IPS-18c (cell line): ENCODE results near the gene CACNA1S.

Experiments
- H3K4me3 ChIP-seq: 2 replicates; pipeline ENCODE4 v1.7.0; 2013; ENCODE audit warnings: low read depth, mild to moderate bottlenecking, low read length, moderate library complexity; ENCODE audit not compliant: insufficient read depth
- H3K9me3 ChIP-seq: one replicate; pipeline ENCODE4 v1.6.1; 2013; ENCODE audit warnings: mild to moderate bottlenecking, low read length, moderate library complexity; ENCODE audit not compliant: control insufficient read depth, insufficient read depth

CACNA1S gene

DNA sequence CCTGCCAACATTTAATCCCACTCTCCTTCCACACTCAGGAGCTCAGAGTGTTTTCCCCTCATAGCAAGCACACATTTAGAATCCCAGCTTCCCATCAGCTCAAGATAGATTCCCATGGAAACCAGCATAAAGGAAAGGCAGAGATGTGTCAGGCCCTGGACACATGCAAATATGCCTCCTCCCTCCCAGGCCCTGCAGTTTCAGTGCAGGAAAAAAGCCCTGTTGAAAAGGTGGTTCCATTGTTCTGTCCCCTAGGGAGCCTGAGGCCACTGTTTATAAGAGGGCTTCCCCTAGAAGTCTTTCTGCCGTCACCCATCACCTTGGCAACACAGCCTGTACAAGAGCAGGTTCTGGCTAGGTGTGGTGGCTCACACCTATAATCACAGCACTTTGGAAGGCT, 3.6 kb downstream of the CACNA1S start:
- Histone ChIP-seq H3K9me3 (no peaks in the 10 kb centered on the region), H3K4me3 (no peak overlapping the region)

DNA sequence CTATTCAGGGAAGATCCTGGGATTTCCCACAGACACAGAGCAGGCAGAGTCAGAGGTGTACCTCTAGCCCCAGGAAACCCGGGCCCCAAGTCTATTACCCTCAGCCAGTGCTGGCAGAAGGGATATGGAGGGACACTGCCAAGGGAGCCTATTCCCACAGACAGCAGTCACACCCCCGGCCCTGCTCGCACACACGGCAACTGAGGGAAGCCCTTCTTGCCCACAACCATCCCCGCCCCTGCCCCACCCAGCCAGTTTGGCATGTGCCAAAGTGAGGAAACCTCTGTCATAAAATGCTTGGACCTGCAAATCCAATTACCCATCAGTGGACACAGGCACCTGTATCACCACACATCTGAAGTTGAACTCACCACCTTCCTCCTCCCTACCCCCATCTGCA, 6.5 kb downstream of the CACNA1S start:
- H3K9me3 ChIP-seq = no peaks in the 10 kb centered on the region
- no peak overlapping the region for H3K4me3 ChIP-seq

DNA sequence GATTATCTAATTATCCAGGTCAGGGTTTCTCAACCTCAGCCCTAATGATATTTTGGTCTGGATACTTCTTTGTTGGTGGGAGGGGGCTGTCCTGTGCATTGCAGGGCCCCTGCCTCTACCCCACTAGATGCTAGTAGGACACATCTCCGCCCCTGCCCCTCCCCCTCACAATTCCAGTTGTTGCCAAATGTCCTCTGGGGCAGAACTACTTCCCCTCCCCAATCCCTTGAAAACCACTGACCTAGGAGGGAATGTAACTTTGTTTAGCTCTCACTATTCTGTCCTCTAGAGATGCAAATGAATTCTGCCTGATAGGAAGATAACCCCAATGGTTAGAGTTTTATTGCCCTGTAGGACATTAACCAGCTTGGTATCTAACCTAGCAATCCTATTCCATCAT, 8.1 kb downstream of the CACNA1S start:
- no peaks in the 10 kb centered on the region for H3K9me3 ChIP-seq

DNA sequence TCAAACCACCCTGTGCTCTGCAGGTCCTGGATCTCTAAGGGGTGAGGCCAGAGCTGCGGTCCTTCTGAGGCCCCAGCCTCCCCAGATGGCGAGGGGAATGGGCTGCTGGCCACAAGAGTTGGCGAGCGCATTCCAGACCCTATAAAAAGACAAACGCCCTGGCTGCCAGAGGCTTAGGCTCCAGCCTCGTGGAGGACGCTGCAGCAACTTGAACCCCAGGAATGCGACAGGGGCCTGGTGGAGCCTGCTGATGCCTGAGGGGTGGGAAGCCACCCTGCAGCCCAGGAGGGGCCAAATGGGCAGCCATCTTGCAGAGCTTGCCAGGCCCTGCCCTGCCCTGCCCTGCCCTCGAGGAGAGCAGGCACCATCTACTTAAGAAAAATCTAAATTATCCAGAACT, 8.6 kb downstream of the CACNA1S start:
- Histone ChIP-seq H3K4me3 (no peak overlapping the region), H3K9me3 (no peaks in the 10 kb centered on the region)

More for the DNA sequence above, 8.1 kb downstream of the CACNA1S start:
- H3K4me3 ChIP-seq = no peak overlapping the region

DNA sequence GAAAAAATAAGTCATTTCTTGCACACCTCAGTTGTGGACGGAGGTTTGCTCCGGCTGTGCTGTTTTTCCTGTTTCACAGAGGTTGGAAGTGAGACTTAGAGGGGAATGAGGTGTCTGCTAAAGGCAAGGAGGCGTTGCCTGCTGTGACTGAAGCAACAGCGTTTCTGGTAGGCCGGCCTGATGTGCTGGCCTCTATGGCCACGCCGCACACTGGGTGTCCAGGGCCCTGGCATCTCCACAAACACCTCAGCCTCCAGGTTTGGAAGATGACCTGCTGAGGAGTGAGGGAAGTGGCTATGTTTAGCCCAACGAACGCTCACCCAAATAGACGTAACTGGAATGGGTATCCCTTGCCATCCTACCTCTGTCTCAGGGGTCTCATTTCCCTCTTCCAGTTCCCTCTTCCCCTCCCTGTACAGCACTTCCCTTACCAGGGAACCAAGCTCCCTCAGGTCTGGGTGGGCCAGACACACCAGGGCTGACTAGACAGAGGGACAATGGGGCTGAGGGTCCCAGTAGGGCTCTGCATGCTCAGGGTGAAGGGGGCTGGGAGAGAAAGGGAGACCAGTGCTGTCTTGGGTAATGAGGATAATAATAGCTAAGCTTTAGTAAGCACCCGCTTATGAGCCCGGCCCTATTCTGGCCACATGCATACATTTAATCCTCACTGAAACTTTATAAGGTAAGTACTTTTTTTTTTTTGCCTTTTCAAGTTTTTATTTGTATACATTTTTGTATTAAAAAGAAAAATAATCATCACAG, 11.9 kb downstream of the CACNA1S start:
- no peaks in the 10 kb centered on the region for H3K9me3 ChIP-seq
- no peak overlapping the region for H3K4me3 ChIP-seq

DNA sequence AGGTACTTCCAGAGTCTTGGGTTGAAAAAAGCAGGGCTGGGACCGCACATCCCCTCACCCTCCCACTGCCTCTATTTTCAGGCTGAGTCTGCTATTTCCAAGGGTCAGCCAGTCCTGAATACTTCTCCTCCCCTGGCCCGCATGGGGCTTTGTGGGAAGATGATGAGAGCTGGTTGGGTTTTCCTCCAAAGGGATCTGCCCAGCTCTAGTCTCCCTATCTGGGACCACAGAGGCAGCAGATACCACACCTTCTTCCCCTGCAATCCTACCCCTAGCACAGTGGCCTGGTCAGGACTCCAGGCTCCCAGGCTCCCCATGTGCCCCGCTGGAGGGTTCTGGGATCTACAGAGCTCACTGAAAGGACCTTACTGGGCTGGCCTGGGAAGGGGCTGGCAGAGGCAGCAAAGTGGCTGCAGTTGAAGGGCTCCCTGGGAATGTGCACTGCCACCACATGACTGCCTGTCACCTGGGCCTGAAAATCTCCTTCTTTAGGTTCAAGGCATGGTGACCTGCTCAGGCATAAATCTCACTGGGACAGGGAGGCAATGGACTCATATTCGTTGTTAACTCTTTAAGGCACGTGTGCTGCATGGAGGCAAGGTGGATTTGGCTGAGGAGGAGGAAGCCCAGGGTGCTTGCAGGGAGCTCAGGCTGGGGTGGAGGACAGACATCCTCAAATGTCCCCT, 13.1 kb downstream of the CACNA1S start:
- Histone ChIP-seq H3K4me3 (no peak overlapping the region), H3K9me3 (no peaks in the 10 kb centered on the region)

DNA sequence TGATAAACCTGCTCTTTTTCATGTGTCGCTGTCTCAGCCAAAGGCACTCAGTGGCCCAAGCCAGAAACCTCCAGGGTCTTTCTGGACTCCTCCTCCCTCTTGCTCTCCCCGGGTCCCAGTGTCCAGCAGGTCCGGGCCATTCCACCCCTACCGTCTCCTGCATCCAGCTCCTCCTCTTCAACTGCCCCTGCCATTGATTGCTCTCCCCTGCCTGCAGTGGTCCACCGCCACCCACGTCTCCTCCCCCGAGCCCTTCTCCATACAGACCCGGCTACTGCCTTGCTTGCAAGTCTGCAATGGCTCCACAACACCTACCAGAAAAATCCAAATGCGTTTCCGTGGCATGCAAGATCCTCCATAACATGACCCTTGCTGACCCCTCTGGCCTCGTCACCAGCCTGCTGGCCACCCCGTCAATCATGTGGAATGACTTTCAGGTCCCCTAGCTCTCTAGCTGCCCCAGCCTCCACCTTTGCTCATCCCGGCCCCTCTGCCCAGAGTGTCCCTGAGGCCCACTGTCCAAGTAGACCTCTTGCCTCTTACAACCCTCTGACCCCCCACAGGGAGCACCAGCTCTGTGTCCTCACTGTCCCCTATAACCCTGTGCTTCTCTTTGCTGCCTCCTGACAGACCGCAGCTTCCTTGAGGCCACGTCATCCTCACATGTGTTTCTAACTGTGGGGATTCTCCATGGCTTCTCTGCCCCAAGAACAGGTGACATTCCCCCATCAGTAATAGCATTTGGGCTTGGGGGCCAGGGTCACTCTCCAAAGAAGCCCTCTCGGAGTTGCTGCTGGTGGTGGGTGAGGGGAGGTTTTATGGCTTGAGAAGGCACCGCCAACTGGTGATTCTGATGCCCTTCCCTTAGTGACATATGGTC, 15.0 kb downstream of the CACNA1S start:
- no peaks in the 10 kb centered on the region for H3K9me3 ChIP-seq
- H3K4me3 ChIP-seq = no peak overlapping the region

DNA sequence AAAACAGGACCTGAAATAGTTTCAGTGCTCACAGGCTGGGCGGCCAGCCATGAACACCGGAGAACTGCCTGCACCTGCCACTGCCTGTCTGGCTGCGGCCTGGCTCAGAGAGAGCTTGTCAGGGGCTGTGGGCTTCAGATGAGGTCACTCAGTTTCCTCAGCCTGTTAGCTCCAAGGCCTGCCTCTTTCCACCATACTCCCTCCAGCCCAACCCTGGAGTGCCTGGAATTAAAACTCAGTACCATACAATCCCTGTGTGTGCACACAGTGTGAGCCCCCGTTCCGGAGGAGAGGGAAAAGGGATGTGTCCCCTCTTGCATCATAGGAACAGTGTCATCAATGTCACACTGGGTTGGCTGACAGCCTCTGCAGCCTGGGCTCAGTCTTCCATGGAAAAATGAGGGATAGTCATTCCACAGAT, 16.2 kb downstream of the CACNA1S start:
- no peak overlapping the region for H3K4me3 ChIP-seq

DNA sequence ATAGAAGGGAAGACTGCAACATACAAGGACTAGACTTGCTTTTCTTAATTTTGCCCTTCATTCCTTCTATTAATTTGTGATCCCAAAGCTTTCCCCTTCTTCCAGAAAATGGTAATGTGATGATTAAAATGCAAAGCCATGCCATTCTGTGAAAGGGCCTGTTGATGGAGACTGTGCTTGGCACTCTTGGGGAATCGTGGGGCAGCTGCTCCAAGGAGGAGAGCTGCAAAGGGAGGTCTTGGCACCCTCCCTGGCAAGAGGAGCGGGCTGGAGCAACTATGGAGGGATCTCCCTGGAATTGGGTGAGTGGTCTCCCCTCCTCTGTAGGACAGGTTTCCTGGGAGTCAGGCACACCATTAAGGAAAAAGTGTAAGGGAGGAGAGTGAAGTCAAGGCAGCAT, 16.6 kb downstream of the CACNA1S start:
- no peak overlapping the region for H3K4me3 ChIP-seq

More for the DNA sequence above, 16.2 kb downstream of the CACNA1S start:
- H3K9me3 ChIP-seq = no peaks in the 10 kb centered on the region

DNA sequence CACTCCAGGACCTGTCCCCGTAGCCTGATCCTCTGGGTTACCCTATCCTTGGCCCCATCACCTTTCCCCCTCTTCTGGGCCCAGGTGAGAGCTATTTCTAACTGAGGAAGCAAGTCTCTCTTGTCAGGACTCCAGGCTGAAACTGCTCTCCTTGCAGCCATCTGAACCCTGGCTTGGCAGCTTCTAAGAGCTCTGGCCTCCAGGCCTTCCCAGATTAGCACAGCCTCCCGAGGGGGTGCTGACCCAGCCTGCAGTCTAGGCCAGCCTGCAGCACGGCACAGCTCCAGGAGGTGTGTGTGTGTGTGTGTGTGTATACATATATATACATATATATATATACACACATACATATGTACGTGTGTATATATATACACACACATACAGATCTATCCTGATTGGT, 17.4 kb downstream of the CACNA1S start:
- Histone ChIP-seq H3K4me3 (no peak overlapping the region), H3K9me3 (no peaks in the 10 kb centered on the region)

More for the DNA sequence above, 16.6 kb downstream of the CACNA1S start:
- H3K9me3 ChIP-seq = no peaks in the 10 kb centered on the region

DNA sequence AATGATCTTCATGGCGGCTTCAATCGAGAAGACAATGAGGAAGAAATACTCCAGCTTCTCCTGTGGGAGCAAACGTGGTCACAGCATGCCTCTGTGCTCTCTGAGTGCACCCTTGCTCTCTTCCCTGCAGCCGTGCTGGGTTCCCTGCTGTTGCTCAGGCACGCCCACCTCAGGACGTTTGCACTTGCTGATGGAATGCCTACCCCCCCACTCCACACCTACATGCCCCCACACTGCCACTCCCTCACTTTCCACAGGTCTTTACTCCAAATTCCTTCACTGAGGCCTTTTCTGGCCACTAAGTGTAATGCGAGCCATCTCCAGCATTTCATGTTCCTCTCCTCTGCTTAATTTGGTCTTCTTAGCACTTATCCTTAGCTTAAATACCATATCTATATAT, 18.3 kb downstream of the CACNA1S start:
- no peaks in the 10 kb centered on the region for H3K9me3 ChIP-seq
- H3K4me3 ChIP-seq = no peak overlapping the region

DNA sequence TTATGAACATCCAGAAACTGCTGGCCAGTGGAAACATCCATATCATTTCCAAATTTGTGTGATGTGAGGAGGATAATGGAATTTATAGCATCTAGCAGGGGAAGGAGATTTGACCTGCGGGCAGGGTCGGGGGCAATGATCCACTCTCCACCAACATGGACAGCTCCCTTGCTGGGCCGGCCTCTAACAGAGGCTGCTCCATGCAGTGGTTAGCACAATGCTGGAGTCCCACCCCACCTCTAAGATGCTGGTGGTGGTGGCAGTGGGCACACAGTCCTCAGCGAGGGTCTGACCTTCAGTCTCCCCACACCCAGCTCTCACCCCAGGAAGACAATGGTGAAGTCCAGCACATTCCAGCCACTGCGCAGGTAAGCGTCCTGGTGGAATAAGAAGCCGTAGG, 18.7 kb downstream of the CACNA1S start:
- Histone ChIP-seq H3K9me3 (no peaks in the 10 kb centered on the region), H3K4me3 (no peak overlapping the region)

DNA sequence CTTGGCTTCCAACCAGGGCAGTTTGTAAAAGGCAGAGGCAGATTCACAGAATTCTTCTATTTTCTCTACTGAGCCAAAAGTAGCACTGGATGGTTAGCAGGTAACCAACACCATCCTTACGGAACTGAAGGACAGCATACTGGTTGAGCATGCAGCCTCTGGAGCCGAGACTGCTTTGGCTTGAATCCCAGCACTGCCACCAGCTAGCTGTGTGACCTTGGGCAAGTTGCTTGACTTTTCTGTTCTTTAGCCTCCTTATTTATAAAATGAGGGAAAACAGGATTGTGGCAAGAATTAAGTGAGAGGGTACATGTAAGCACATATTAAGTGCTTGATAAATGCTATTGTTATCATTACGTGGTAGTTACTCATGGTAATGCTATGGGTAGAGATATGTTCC, 19.5 kb downstream of the CACNA1S start:
- Histone ChIP-seq H3K4me3 (no peak overlapping the region), H3K9me3 (no peaks in the 10 kb centered on the region)

DNA sequence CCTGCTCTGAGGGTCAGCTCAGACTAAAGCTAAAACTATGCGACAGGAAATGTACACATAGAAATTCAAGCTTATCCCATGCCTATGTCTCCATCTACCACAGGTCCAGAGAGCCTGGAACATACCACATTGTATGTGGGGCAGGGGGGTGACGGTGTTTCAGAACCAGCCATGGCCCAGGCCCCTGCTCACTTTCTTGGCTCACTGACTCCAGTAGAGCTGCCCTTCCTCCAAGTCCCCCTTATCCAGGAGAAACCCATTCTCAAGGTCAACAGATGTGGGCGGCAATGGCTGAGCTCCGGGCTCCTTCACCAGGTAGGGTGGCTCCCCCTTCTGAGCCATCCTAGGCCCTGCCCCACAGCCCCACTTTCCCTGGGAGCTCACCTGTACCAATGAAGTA, 21.0 kb downstream of the CACNA1S start:
- Histone ChIP-seq H3K4me3 (no peak overlapping the region), H3K9me3 (no peaks in the 10 kb centered on the region)

DNA sequence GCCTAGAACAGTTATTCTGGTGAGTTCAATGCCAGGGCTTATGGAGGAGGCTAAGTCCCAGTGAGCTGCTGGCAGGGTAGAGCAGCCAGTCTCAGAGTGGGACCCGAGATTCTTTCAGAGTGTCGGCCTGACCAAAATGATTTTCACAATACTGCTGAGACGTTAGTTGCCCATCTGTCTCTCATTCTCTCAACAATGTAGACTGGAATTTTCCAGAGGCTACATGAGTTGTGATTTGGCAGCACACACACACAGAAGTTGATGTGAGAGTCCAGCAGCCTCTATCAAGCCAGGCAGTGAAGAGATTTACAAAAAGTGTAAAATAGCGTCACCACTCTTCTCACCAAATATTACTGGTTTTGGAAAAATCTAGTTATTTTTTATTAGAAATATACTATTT, 21.7 kb downstream of the CACNA1S start:
- no peaks in the 10 kb centered on the region for H3K9me3 ChIP-seq

DNA sequence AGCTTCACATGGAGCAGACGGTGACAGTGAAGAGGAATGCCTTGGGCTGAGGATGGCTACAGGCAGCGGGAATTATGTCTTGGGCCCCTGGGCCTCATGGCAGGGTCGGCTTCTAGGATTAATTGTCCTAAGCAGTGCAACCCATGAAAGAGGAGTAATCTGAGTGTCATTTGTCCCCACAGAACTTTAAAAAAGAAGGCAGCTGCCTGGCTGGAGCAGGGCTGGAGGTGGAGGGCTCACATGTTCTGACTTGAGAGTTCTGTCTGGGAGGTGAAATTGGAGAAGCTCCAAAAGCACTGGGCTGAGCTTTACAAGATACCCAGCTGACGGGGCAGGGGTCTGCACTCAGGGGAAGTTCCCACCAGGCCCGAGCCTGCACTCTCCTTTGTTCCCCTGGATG, 22.6 kb downstream of the CACNA1S start:
- Histone ChIP-seq H3K4me3 (no peak overlapping the region), H3K9me3 (no peaks in the 10 kb centered on the region)

More for the DNA sequence above, 21.7 kb downstream of the CACNA1S start:
- H3K4me3 ChIP-seq = no peak overlapping the region

DNA sequence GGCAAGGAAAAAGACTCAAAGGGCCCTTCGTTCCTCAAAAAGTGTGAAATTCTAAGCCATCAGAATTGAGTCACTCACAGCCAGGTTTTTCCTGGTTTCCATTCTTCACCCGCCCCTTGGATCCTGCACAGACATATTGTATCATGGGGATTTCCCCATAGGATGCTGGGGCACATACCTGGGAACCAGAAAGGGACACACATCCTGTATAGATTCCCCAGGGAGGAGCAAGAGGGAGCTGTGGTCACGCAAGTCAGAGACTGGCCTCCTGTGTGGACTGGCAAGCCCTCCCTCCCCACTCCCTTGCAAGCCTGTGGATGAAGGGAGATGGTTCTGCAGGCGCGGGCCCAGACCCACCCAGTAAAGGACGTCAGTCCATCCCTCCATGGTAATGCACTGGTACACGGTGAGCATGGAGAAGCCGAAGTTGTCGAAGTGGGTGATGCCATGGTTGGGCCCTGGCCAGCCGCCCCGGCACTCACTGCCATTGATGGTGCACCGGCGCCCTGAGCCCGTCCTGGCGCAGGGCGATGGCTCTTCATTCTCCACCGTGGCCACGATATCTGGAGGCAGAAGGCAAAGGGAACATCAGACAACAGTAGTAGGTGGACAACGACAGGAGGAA, 23.2 kb downstream of the CACNA1S start:
- H3K9me3 ChIP-seq = no peaks in the 10 kb centered on the region
- H3K4me3 ChIP-seq = no peak overlapping the region
